Measurements from ENCODE around the gene TMEM143.

The TMEM143 gene

GRCh38 chr19:48287748-48288147, 76.0 kb downstream of the TMEM143 start:
- no peaks in the 10 kb centered on the region for H3K27me3 ChIP-seq
- peaks cover 62% of the 10 kb centered on the region for H3K36me3 ChIP-seq
- H4K20me1 ChIP-seq: no peaks in the 10 kb centered on the region
- H3K4me2 ChIP-seq: no peak overlapping the region
- H3K9me3 ChIP-seq: peaks cover 26% of the 10 kb centered on the region
- no peak overlapping the region for H3K9ac ChIP-seq
- no peak overlapping the region for H3K4me3 ChIP-seq
- H3K4me1 ChIP-seq: peaks cover 33% of the 10 kb centered on the region
- H3K27ac ChIP-seq: no peak overlapping the region
- TF ChIP-seq Cebpa-rat (IDR thresholded peaks at IDR 0.05): no peak

GRCh38 chr19:48284896-48285295, 78.8 kb downstream of the TMEM143 start:
- Histone ChIP-seq H3K4me3 (no peak overlapping the region), H3K27ac (no peak overlapping the region), H3K9me3 (peaks cover 34% of the 10 kb centered on the region), H3K4me2 (no peak overlapping the region), H3K27me3 (no peaks in the 10 kb centered on the region), H4K20me1 (no peaks in the 10 kb centered on the region), H3K9ac (no peak overlapping the region), H3K4me1 (peaks cover 8% of the 10 kb centered on the region; the same call in 1 of the 2 replicates), H3K36me3 (peaks cover 91% of the 10 kb centered on the region)
- TF ChIP-seq Cebpa-rat (IDR thresholded peaks at IDR 0.05): no peak

GRCh38 chr19:48283908-48284307, 79.8 kb downstream of the TMEM143 start:
- H3K9me3 ChIP-seq: peaks cover 34% of the 10 kb centered on the region
- no peak overlapping the region for H3K4me2 ChIP-seq
- no peak for TF ChIP-seq Cebpa-rat (IDR thresholded peaks at IDR 0.05)
- H3K4me1 ChIP-seq: 0 out of 2 replicates have a peak, but pooled peaks cover 8% of the 10 kb centered on the region
- no peak overlapping the region for H3K9ac ChIP-seq
- H4K20me1 ChIP-seq: no peaks in the 10 kb centered on the region
- peaks cover 94% of the 10 kb centered on the region for H3K36me3 ChIP-seq
- no peaks in the 10 kb centered on the region for H3K27me3 ChIP-seq
- H3K4me3 ChIP-seq: no peak overlapping the region
- H3K27ac ChIP-seq: no peak overlapping the region
